Thyroid gland (tissue), 4 donors: Measurements from ENCODE around the gene HLF. TPM values are rescaled to one million over a fixed set of nuclear protein-coding genes. Genes with fewer than 3 reads are reported as not detected.

Source experiments
- DNase-seq, 2 donors: peaks; one replicate each; pipeline ENCODE4 v3.0.0-alpha.2; 2019
- H3K27ac ChIP-seq, 3 donors: fragments of 200-600 bp; sonication (generic); 1 replicate in 2 of 3; 2 replicates in 1 of 3; pipeline ENCODE4 v1.5.1; 2016 to 2019; ENCODE audit warnings: mild to moderate bottlenecking in 1 of 3, moderate library complexity in 1 of 3
- H3K27me3 ChIP-seq: fragments of 200-600 bp; sonication (generic); one replicate; pipeline ENCODE4 v1.5.1; 2019
- H3K36me3 ChIP-seq, 2 donors: fragments of 200-600 bp; sonication (generic); one replicate each; pipeline ENCODE4 v1.5.1; 2016 to 2019
- H3K4me1 ChIP-seq, 2 donors: fragments of 200-600 bp; sonication (generic); one replicate each; pipeline ENCODE4 v1.5.1; 2017 to 2019
- H3K4me3 ChIP-seq, 3 donors: fragments of 200-600 bp; sonication (generic); replicated peaks in 1 of 3; 1 replicate in 2 of 3; 2 replicates in 1 of 3; pipeline ENCODE4 v1.5.1; 2016; ENCODE audit warnings: mild to moderate bottlenecking in 1 of 3
- H3K9me3 ChIP-seq: fragments of 200-600 bp; sonication (generic); one replicate; pipeline ENCODE4 v1.5.1; 2017
- CTCF ChIP-seq, 6 experiments: fragments of 200-600 bp in 3 of 6; fragments of 450-650 bp in 3 of 6; sonication (generic) in 3 of 6; IDR thresholded peaks; one replicate each; pipeline ENCODE4 v1.5.1; 2016 to 2019; ENCODE audit warnings: antibody characterized with exemption in 6 of 6, mild to moderate bottlenecking in 2 of 6, inconsistent platforms in 1 of 6, moderate library complexity in 1 of 6
- POLR2A ChIP-seq, 2 donors: fragments of 450-650 bp; IDR thresholded peaks; one replicate each; pipeline ENCODE4 v1.6.1; 2017; ENCODE audit warnings: antibody characterized with exemption in 2 of 2, mild to moderate bottlenecking in 2 of 2, moderate library complexity in 1 of 2
- WGBS, 2 donors: methylation state at CpG; one replicate each; pipeline ENCODE4 v1.1.5; 2017; 5-methylcytosine and 5-hydroxymethylcytosine counted together
- intact Hi-C: fragments of 100-400 bp; cut with DNase I; formaldehyde crosslinking; loops from one replicate; pipeline ENCODE4 v1.15.1; 2023
- total RNA-seq, 4 donors: library from RNA; depleted of rRNA; stranded (reverse); fragments of >200 nt; gene quantifications; one replicate each; pipeline ENCODE4 v1.2.3, GENCODE V29; 2016

The HLF gene
- total RNA-seq, 4 donors from 2014 or later: 39.4 to 54.1 (median 51.7) TPM

GRCh38 chr17:55266051-55266957 is 1.5 kb downstream of the HLF start:
- peaks cover 30 to 31% of the 10 kb centered on the region in 2 donors for H3K4me1 ChIP-seq
- H3K27me3 ChIP-seq: no peaks in the 10 kb centered on the region
- no peaks in the 10 kb centered on the region for H3K36me3 ChIP-seq
- intact Hi-C loops: no loop called here
- no peak for TF ChIP-seq POLR2A (IDR thresholded peaks at IDR 0.05)
- TF ChIP-seq CTCF (IDR thresholded peaks at IDR 0.05): no peak
- peak overlapping the region; percentile 45 to 82 (median 54) for H3K4me3 ChIP-seq
- no peaks in the 10 kb centered on the region for H3K9me3 ChIP-seq
- 18 to 21% methylated on average over 25 of the region's 25 CpGs for WGBS, 2 donors
- H3K27ac ChIP-seq: peak overlapping the region; percentile 84 to 91 (median 88)
- peak; percentile 64 to 70 for DNase-seq

GRCh38 chr17:55266958-55267688 is 2.4 kb downstream of the HLF start:
- no peaks in the 10 kb centered on the region for H3K36me3 ChIP-seq
- H3K27me3 ChIP-seq: no peaks in the 10 kb centered on the region
- 27% methylated on average over 3 of the region's 3 CpGs for WGBS, 2 donors
- DNase-seq: no peak
- peaks cover 31 to 36% of the 10 kb centered on the region in 2 donors for H3K4me1 ChIP-seq
- TF ChIP-seq CTCF (IDR thresholded peaks at IDR 0.05) (peak in 1 of 6 experiments; percentile 23), POLR2A (IDR thresholded peaks at IDR 0.05) (no peak)
- no peaks in the 10 kb centered on the region for H3K9me3 ChIP-seq
- intact Hi-C loops: no loop called here
- H3K27ac ChIP-seq: peak overlapping the region; percentile 84 to 91 (median 88)
- H3K4me3 ChIP-seq: no peak overlapping the region

GRCh38 chr17:55267777-55268648 is 3.3 kb downstream of the HLF start:
- Histone ChIP-seq H3K9me3 (no peaks in the 10 kb centered on the region), H3K27ac (peak overlapping the region; percentile 84 to 91 (median 88)), H3K4me3 (peak overlapping the region in 1 of 3 donors; percentile 4), H3K36me3 (no peaks in the 10 kb centered on the region), H3K27me3 (no peaks in the 10 kb centered on the region), H3K4me1 (peaks cover 40 to 45% of the 10 kb centered on the region in 2 donors)
- intact Hi-C loops: no loop called here
- DNase-seq: no peak
- 76 to 87% methylated on average over 11 of the region's 11 CpGs for WGBS, 2 donors
- TF ChIP-seq CTCF (IDR thresholded peaks at IDR 0.05) (no peak), POLR2A (IDR thresholded peaks at IDR 0.05) (no peak)

- Histone ChIP-seq H3K9me3 (no peaks in the 10 kb centered on the region), H3K27me3 (no peaks in the 10 kb centered on the region), H3K27ac (peak overlapping the region; percentile 84 to 91 (median 88)), H3K4me3 (peak overlapping the region in 1 of 3 donors; percentile 4), H3K4me1 (peaks cover 46 to 50% of the 10 kb centered on the region in 2 donors), H3K36me3 (no peaks in the 10 kb centered on the region)
- intact Hi-C loops: no loop called here
- no peak for TF ChIP-seq POLR2A (IDR thresholded peaks at IDR 0.05)
- TF ChIP-seq CTCF (IDR thresholded peaks at IDR 0.05): no peak
- DNase-seq: no peak
- 65 to 70% methylated on average over 8 of the region's 8 CpGs for WGBS, 2 donors
Observed at GRCh38 chr17:55268649-55269480, 4.1 kb downstream of the HLF start.
